NCI-H345 treated with DMSO at 0.1 percent for 48 hours (cell line): ENCODE results near the gene IGSF23.

Experiments
- DNase-seq: peaks from one replicate; lab custom pipeline; 2025; ENCODE audit not compliant: unreplicated experiment; lab: John Stamatoyannopoulos, UW

Gene IGSF23

GRCh38 chr19:44613295-44614178, at the start of gene IGSF23:
IGSF23 (plus strand) TSS chr19:44613563; CDS start chr19:44613646, 83 bp downstream.
- no peak for DNase-seq

- no peak for DNase-seq
Measured at GRCh38 chr19:44566984-44567383, 46.4 kb upstream of the IGSF23 start.

GRCh38 chr19:44567745-44568144, 45.6 kb upstream of the IGSF23 start:
- no peak for DNase-seq

- DNase-seq, result no peak
Measured at GRCh38 chr19:44570603-44570983, 42.8 kb upstream of the IGSF23 start.

GRCh38 chr19:44570984-44571684, 42.2 kb upstream of the IGSF23 start:
- DNase-seq, result peak; percentile 6

GRCh38 chr19:44571830-44572580, 41.4 kb upstream of the IGSF23 start:
- DNase-seq, result no peak

- no peak for DNase-seq
Measured at GRCh38 chr19:44572581-44572900, 40.8 kb upstream of the IGSF23 start.

GRCh38 chr19:44573183-44573582, 40.2 kb upstream of the IGSF23 start:
- DNase-seq, result no peak

GRCh38 chr19:44573627-44574026, 39.7 kb upstream of the IGSF23 start:
- DNase-seq, result no peak

- no peak for DNase-seq
Measured at GRCh38 chr19:44574186-44574950, 39.0 kb upstream of the IGSF23 start.

- DNase-seq, result no peak
Measured at GRCh38 chr19:44575116-44575700, 38.2 kb upstream of the IGSF23 start.

- DNase-seq, result no peak
Measured at GRCh38 chr19:44576843-44577565, 36.4 kb upstream of the IGSF23 start.

GRCh38 chr19:44577566-44577874, 35.8 kb upstream of the IGSF23 start:
- DNase-seq, result no peak

- no peak for DNase-seq
Measured at GRCh38 chr19:44579663-44580365, 33.5 kb upstream of the IGSF23 start.

GRCh38 chr19:44580366-44580895, 32.9 kb upstream of the IGSF23 start:
- no peak for DNase-seq

- DNase-seq, result no peak
Measured at GRCh38 chr19:44581288-44581687, 32.1 kb upstream of the IGSF23 start.

- no peak for DNase-seq
Measured at GRCh38 chr19:44582581-44583265, 30.6 kb upstream of the IGSF23 start.

GRCh38 chr19:44585371-44586133, 27.8 kb upstream of the IGSF23 start:
- no peak for DNase-seq
